HG03064 (cell line): Measurements from ENCODE around the gene DCTN4.
A peak's percentile ranks its signal among the peaks of the same experiment; 100 is the strongest.
"Not testable (repeated sequence)": the region's sequence is repeated elsewhere in the genome, so short reads cannot be mapped to it uniquely, and the experiment has no call there.

Experiments used
- ATAC-seq: cut with Tn5 transposase; IDR thresholded peaks from one replicate; pipeline ENCODE4 v1.9.1; 2021; ENCODE audit warnings: low read depth; ENCODE audit not compliant: unreplicated experiment

Gene DCTN4

DNA sequence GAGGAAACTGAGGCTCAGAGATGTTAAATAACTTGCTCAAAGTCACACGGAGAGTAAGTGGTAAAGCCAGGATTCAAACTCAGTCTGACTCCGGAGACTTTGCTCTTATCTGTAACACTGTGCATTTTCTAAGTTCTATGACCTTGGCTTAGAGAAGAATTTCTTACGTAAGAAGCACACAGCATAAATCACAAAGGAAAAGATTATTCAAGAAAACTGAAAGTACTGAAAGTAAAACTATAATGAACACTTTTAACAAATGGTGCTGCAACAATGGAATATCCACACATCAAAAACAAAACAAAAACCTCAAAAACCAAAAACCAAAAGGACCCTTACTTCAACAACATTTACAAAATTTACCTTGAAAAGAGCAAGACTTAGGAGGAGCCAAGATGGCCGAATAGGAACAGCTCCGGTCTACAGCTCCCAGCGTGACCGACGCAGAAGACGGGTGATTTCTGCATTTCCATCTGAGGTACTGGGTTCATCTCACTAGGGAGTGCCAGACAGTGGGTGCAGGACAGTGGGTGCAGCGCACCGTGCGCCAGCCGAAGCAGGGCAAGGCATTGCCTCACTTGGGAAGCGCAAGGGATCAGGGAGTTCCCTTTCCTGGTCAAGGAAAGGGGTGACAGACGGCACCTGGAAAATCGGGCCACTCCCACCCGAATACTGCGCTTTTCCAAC, 16.2 kb downstream of the DCTN4 start:
- ATAC-seq: not testable (repeated sequence)

DNA sequence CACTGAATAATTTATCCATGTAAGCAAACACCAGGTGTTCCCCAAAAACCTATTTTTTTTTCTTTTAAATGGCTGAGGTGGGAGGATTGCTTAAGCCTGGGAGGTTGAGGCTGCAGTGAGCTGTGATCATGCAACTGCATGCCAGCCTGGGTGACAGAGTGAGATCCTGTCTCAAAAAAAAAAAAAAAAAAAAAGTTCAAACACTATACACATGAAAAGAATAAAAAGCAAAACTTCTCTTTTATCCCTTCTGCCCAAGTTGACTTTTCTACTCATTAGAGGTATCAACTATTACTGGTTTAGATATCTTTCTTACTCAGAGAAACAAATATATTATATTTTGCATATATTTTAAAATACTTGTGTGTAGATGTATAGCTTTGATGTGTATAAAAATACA, 17.8 kb downstream of the DCTN4 start:
- ATAC-seq: no peak

DNA sequence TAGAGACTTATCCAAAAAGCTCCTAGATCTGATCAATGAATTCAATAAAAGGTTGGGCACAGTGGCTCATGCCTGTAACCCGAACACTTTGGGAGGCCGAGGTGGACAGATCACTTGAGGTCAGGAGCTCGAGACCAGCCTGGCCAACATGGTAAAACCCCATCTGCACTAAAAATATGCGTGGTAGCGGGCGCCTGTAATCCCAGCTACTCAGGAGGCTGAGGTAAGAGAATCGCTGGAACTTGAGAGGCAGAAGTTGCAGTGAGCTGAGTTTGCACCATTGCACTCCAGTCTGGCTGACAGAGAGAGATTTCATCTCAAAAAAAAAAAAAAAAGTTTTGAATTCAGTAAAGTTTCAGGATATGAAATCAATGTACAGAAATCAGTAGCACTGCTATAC, 20.0 kb downstream of the DCTN4 start:
- no peak for ATAC-seq

DNA sequence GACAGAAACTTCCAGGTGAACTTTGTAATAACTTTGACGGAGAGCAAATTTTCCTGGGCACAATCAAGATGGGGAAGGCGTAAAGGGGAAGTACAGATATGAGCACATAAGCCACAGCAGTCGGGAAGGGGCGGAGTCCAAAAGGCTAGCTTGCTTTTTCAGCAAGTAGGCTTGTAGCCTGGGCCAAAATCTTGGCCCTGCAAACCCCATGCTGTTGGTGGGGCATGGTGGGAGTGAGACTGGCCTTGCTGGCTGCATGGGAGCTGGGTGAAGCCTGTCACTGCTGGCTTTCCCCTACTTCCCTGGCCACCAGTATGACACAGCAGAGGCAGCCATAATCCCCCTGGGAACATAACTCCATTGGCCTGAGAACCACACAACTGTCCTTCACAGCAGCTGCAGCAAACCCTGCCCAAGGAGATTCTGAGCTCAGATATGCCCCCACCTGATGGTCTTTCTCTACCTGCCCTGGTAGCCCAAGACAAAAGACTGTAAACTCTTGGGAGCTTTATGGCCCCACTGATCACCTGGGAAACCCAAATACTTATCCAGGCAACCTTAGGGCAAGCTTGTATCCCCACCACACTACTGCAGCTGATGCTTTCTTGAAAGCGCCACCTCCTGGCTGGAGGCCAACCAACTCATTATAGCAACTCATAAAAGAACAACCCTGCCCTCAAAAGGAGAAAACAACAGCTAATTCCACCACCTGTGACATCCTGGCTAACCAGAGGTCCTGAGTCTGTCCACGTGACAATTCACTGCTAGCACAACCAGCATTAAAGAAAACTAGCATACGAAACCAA, 24.0 kb downstream of the DCTN4 start:
- ATAC-seq: peak; percentile 72

DNA sequence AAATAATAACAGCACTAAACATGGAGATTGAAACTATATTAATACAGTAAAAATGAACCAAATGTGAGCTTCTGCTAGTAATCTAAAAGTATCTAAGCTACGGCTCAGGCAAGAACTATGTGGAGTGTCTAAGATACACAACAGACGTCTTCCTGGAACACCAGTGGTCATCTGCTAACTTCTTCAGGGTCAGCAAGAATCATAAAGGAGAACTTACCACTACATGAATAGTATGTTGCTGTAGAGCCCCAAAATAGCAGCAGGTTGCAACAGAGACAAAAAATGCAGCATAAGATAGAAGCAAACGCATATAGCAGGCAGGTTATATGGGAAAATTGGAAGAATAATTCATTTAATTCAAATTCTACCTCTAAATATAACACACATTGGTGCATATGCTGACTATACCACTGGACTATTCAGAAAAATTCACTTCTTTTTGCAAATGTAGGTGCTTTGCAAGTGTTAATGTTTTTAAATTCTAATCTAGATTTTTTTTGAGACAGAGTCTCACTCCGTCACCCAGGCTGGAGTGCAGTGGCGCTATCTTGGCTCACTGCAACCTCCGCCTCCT, 27.1 kb downstream of the DCTN4 start:
- no peak for ATAC-seq

DNA sequence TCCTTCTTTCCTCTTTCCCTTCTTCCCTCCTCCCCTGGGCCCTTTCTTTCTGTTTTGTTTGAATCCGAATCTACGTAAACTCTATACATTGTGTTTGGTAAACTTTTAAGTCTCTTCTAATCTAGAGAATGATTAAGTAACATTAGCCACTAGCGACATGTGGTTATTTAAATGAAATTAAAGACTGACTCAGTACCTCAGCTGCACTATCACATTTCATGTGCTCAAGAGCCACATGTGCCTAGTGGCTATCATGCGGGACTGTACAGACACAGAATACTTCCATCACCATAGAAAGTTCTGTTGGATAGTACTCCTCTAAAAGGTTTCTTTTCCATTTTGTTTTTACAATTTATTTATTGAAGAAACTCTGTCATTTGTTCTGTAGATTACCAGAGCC, 29.0 kb downstream of the DCTN4 start:
- no peak for ATAC-seq

DNA sequence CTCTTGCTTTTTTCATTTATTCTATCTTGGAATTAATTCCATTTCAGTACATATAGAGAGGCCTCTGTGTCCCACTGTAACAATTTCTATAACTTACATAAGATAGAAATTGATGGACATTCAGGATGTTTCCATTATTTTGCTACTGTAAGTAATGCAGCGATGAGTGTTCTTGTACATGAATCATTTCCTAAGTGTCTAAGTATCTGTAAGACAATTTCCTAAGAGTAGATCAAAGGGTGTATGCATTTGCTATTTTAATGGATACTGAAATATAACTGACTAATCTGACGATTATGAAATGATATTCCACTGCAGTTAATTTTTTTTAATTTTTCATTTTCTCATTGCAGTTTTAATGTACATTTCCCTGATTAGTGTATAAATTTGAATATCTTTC, 35.0 kb downstream of the DCTN4 start:
- no peak for ATAC-seq

DNA sequence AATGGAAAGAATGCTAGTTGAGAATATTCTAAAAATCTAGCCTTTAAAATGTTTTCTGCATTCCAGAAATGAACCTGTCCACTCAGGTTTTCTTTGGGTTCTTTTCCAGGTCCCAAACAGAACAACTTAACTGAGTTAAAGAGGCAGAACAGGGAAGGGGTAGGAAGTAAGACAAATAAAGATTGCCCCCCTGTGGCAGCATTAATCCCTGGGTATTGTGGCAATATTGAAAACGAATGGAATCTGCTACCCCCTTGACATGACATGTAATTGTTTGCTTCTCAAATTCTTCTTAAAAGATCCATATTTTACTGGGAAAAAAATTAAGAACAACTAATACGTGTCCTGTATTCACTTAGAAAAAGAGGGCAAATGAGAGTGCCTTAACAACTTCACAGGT, 48.7 kb downstream of the DCTN4 start:
- no peak for ATAC-seq

DNA sequence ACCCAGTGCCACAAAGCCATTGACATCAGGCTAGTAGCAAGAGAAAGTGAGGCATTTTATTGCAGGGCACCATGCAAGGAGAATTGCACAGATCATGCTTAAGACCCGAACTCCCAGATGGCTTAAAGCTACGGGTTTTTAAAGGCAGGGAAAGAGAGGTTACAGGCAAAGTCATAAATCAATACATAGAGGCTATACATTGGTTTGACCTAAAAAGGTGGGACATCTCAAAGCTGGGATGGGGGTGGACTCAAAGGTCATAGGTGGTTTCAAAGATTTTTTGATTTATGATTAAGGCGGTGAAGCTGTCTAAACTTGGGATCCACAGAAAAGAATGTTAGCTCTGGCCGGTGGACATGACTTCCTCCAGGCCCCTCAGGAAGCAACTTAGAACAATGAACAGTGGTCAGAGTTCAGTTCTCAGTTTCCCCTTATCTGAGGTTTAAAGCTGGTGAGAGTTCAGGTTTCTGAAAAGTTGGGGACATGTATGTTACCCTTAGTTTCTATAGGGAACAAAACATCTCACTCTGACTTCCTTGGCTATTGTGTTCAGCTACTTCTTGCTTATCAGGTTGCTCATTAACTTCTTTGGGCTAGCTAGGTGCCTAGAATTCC, 51.9 kb downstream of the DCTN4 start:
- no peak for ATAC-seq

DNA sequence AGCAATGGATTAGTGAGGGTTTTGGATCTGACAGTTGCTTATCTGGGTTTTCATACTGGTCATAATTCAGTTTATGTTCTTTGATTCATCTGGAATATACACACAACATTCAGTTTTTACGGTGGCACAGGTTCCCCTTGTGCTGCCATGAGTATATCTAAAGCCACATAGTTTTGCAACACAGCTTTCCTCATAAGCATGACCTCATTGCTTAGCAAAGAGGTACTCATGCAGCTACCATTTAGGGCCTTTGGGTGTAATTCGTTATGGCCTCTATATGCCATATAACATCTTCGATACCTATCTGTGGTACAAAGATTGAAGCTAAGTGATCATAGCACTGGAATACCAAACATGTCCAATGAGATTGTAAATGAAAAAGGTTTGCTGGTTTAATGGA, 55.1 kb downstream of the DCTN4 start:
- no peak for ATAC-seq

DNA sequence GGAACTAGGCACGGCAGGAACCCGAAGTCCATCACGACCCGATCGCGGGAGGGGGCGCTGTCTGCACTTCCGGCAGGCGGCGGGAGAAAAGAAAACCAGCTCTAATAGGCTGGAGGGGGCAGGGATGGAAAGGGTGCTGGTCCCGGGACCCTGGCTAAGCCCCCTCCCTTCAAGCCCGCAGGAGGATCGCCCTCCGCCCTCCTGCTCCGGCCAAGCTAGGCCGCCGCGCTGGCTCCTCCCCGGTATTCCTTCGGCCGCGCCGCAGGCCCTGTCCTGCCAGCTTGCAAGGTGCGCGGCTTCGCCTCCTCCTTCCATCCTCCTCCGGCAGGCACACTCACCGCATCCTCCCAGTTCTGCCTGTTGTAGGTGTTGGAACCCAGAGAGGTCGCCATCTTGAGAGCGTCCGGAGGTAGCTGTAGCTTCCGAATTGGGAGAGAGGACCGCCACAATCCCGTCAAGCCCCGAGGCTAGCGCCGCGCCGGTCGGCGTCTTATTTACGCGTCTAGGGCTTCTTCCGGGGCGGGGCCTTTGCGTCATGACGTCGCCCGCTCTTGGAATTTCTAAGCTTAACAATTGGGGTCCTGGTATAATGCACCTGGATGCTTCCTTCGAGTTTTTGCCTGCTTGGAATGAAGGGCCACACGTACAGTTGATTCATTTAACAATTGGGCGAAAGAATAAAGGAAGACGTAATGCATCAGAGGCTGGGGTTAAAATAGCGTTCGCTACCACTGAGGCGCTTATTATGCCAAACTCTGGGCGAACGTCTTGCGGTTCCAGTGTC, 58.0 kb downstream of the DCTN4 start, which contains the start of gene RBM22:
TSS of gene RBM22 (minus strand) at position 469 of the 784 bp plus-strand sequence. CDS start at position 392, 77 bp downstream.
- peak; percentile 99 for ATAC-seq

DNA sequence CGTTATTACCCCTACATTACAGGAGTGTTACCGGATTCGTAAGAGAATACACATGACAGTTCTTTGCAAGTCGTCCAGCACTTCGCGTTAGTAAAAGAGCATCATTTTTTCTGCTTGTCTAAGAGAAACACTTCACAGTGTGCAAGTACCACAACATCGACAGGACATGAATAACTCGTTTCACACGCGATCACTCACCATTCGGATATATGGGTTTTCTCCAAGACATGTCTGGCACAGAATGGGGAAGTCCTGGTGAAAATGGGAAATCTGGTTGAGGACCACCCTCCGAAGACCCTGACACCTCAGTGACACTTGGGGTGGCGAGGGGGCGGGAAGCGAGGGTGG, 58.6 kb downstream of the DCTN4 start:
- no peak for ATAC-seq

DNA sequence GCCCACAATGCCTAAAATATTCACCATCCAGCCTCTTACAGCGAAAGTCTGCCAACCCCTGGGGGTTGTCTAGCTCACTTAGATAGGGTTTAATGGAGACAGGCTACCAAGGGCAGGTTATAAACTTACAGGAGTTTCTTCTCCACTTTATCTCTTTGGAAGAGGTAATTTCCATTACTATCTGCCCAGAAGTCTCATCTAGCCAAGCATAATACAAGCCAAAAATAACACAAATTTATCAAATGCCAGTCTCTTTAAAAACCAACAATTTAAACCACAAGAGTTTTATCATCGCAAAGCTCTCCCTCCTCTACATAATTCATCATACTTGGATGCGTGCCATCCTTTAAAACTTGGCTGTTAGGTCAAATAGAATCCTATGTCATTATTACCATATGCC, 64.2 kb downstream of the DCTN4 start:
- no peak for ATAC-seq

DNA sequence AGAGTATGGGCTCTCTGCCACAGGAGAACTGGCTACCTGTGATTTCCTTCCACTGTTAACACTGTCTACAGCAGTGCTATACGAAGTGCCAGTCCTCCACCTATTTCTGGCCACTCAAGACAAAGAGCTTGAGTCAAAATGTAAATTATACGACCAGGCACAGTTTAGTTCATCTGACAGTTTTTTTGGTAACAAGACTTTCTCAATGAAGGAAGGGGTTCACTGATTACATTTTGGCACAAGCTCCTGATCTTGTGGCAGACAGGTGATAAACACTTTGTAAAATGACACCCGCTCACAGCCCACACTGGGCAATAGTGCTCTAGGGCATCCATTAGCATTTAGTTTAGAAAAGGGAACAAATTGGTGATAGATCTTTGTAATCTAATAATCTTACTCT, 66.5 kb downstream of the DCTN4 start:
- ATAC-seq: no peak

DNA sequence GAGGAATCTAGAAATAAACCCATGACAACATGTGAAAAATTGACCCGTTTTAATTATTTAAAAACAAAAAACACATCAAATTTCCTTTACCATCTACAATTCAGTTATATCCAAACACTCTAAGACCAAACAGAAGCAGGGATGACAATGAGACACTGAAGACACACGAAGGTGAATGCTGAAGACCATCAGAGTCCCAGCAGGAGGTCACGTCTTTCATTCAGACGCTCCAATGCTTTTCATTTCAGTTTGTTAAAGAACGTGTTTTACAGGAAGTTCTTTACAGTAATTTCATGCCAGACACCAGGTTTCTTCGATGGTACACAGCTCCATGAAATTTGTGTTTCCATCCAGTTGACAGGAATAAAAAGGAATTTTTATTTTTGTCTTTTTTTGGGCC, 68.1 kb downstream of the DCTN4 start:
- ATAC-seq: no peak

DNA sequence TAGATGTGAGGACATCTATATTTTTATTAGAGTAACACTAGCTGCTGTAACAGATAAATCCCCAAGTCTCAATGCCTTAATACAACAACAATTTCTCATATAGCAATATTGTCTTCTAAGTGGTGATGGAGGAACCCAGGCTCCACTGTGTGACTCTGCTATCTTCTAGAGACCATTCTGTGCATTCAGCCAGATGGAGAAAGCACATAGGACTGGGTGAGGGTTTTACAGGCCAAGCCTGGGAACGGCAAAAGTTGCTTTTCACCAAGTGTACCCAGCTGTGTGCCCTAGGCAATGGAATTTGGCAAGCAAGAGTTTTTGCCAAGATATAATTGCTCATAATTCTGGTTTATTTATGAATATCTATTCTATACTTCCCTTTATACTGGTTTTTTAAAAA, 69.7 kb downstream of the DCTN4 start:
- no peak for ATAC-seq

DNA sequence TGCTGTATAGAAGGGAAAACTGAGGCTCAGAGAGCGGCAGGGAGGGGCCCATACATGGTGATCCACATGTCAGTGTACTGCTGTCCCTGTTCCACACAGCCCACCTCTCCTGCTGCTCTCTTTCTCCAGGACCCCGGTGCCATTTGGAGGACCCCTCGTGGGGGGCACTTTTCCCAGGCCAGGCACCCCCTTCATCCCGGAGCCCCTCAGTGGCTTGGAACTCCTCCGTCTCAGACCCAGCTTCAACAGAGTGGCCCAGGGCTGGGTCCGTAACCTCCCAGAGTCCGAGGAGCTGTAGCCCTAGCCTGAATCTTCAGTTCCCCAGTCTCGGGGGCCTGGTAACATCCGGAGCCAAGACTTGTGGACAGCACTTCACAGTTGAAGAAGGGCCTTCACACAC, 82.2 kb downstream of the DCTN4 start:
- ATAC-seq: no peak

DNA sequence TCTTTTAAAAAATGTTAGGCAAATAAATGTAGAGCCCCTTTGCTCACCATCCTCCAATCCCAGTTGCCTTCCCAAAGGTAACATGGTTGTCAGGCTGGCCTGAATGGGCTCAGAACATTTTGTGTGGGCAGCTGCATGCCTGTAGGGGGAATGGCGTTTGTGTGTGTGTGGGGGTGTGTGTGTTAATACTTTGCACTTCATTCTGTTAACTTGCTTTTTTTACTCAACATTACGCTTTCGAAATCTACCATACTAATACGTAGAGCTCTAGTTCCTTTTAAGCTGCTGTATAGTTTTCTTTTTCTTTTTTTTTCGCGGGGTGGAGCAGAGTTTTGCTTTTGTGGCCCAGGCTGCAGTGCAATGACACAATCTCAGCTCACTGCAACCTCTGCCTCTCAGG, 83.7 kb downstream of the DCTN4 start:
- ATAC-seq: no peak

DNA sequence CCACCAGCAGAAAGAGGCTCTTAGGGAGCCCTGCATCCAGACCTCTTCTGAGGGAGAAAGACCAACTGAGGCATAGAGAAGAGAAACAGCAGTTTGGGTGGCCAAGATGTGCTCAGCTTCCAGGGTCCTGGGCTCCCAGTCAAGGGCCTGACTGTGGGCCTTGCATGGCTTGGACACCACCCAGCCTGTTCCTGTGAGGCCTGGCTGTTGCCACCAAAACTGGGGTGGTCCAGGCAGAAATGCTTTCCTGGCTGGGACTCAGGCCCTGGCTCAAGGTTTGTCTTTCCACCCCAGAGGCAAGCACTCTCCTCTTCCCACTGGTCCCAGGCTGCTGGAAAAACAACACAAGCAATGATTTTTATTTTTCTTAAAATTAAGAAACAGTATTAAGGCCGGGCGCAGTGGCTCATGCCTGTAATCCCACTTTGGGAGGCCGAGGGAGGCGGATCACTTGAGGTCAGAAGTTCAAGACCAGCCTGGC, 84.4 kb downstream of the DCTN4 start:
- no peak for ATAC-seq

DNA sequence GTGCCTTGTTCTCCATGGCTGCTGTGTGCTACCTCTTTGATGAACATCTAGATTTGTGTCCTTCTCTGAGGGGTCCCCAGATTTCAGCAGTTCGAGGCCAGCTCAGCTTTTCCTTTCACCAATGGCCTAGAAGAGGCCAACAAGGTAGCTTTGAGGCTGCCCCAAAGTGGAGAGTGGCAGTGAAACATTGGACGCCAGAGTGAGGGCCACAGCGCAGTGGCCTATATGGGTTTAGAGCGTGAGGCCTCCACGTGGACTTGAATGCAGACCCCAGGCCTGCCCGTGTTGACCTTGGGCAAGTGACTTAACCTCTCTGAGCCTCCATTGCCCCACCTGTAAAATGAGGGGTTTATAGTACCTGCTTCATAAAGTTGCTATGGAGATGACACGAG, 85.9 kb downstream of the DCTN4 start:
- ATAC-seq: no peak
